Transverse colon (tissue), 3 donors: ENCODE results near the gene IFI27.
"Not testable (repeated sequence)": the region's sequence is repeated elsewhere in the genome, so short reads cannot be mapped to it uniquely, and the experiment has no call there.

Experiments used
- EP300 ChIP-seq: sonication (generic); formaldehyde crosslinking; IDR thresholded peaks from one replicate; pipeline ENCODE4 v1.6.1; 2017; ENCODE audit warnings: antibody characterized with exemption, low read depth
- TF ChIP-seq, protein P1 (sequence below), 5 experiments: fragments of 200-600 bp in 3 of 5; fragments of 450-650 bp in 2 of 5; sonication (generic) in 3 of 5; IDR thresholded peaks; 1 replicate in 2 of 5; 2 replicates in 3 of 5; pipeline ENCODE4 v1.5.1; 2016 to 2017; ENCODE audit warnings: antibody characterized with exemption in 5 of 5, inconsistent platforms in 3 of 5, mild to moderate bottlenecking in 2 of 5, moderate library complexity in 1 of 5

DNA sequence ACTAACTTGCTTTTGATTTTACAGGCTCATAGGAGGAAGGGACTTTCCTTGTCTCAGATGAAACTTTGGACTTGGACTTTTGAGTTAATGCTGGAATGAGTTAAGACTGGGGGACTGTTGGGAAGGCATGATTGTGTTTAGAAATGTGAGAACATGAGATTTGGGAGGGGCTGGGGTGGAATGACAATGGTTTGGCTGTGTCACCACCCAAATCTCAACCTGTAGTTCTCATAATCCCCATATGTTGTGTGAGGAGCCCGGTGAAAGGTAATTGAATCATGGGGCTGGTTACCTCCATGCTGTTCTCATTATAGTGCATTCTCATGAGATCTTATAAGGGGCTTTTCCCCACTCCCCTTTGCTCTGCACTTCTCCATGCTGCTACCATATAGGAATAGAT, 45.6 kb downstream of the IFI27 start:
- TF ChIP-seq, protein P1, sequence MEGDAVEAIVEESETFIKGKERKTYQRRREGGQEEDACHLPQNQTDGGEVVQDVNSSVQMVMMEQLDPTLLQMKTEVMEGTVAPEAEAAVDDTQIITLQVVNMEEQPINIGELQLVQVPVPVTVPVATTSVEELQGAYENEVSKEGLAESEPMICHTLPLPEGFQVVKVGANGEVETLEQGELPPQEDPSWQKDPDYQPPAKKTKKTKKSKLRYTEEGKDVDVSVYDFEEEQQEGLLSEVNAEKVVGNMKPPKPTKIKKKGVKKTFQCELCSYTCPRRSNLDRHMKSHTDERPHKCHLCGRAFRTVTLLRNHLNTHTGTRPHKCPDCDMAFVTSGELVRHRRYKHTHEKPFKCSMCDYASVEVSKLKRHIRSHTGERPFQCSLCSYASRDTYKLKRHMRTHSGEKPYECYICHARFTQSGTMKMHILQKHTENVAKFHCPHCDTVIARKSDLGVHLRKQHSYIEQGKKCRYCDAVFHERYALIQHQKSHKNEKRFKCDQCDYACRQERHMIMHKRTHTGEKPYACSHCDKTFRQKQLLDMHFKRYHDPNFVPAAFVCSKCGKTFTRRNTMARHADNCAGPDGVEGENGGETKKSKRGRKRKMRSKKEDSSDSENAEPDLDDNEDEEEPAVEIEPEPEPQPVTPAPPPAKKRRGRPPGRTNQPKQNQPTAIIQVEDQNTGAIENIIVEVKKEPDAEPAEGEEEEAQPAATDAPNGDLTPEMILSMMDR (IDR thresholded peaks at IDR 0.05) = not testable (repeated sequence)
- not testable (repeated sequence) for TF ChIP-seq EP300
